VCaP (cell line): ENCODE measurements around the gene TMEM59L.

Source experiments
- H3K27ac ChIP-seq: fragments of 450-650 bp; 2 replicates; pipeline ENCODE4 v1.5.1; 2017
- TF ChIP-seq, protein P1 (sequence below): fragments of 450-650 bp; conservative IDR thresholded peaks from 2 replicates; pipeline ENCODE4 v1.5.1; 2017; ENCODE audit warnings: mild to moderate bottlenecking, moderate library complexity

TMEM59L gene

DNA sequence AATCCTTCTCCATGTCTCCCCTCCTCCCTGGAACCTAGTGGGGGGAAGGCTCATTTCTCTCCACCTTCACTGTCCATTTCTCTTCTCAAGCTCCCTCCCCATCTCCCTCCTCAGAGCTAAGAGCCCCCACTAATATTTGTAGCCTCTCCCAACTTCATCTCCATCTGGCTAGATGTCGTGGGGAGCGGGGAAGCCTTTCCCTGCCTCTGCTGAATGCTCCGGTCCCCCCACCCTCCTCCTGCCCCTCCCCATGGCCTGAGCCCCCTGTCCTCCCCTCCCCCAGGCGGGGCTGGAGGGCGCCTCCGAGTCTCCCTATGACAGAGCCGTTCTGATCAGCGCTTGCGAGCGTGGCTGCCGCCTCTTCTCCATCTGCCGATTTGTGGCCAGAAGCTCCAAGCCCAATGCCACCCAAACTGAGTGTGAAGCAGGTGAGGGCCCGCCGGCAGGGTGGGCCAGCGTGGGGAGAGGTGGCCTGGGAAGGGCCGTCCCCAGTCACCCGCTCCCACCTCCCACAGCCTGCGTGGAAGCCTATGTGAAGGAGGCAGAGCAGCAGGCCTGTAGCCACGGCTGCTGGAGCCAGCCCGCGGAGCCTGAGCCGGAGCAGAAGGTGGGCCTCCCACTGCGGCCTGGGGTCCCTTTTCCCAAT lies 1.0 kb downstream of the TMEM59L start:
- H3K27ac ChIP-seq, result no peak overlapping the region
- TF ChIP-seq, protein P1, sequence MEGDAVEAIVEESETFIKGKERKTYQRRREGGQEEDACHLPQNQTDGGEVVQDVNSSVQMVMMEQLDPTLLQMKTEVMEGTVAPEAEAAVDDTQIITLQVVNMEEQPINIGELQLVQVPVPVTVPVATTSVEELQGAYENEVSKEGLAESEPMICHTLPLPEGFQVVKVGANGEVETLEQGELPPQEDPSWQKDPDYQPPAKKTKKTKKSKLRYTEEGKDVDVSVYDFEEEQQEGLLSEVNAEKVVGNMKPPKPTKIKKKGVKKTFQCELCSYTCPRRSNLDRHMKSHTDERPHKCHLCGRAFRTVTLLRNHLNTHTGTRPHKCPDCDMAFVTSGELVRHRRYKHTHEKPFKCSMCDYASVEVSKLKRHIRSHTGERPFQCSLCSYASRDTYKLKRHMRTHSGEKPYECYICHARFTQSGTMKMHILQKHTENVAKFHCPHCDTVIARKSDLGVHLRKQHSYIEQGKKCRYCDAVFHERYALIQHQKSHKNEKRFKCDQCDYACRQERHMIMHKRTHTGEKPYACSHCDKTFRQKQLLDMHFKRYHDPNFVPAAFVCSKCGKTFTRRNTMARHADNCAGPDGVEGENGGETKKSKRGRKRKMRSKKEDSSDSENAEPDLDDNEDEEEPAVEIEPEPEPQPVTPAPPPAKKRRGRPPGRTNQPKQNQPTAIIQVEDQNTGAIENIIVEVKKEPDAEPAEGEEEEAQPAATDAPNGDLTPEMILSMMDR, result no peak

DNA sequence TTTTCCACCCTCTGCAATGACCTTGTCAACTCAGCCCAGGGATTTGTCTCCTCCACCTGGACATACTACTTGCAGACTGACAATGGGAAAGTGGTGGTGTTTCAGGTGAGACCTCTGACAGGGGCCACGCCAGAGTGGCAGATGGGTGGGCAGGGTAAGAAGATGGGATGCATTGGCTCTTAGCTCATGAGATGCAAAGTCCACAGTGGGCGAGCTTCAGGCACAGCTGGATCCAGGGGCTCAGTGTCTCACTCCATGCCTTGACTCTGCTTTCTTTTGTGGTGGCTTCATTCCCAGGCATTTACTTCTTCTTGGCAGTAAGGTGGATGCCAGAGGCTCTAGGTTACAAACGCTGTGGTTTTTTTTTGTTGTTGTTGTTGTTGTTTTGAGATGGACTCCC lies 3.4 kb downstream of the TMEM59L start:
- TF ChIP-seq, protein P1, result no peak
- no peak overlapping the region for H3K27ac ChIP-seq

DNA sequence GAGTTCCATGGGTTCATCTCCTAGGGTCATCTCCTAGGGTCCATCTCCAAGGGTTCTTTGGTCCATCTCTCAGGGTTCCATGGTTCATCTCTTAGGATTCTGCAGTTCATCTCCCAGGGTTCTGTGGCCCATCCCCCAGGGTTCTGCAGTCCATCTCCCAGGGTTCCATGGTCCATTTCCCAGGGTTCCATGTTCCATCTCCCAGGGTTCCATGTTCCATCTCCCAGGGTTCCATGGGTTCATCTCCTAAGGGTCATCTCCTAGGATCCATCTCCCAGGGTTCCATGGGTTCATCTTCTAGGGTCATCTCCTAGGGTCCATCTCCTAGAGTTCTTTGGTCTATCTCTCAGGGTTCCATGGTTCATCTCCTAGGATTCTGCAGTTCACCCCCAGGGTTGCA lies 4.9 kb downstream of the TMEM59L start:
- H3K27ac ChIP-seq, result no peak overlapping the region
- TF ChIP-seq, protein P1, result no peak

DNA sequence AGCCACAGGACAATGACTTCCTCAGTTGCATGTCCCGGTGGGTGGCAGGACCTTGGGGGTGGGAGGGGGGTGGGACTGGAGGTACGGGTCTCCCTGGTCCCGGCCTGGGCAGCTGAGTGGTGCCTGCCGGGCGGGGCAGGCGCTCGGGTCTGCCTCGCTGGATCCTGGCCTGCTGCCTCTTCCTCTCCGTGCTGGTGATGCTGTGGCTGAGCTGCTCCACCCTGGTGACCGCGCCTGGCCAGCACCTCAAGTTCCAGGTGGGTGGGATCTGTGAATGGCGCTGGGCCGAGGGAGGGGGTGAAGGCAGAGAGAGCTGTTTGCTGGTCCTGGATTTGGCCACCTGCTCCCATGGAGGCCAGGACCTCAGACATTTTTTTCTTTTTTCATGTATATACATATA lies 5.6 kb downstream of the TMEM59L start:
- TF ChIP-seq, protein P1, result no peak
- no peak overlapping the region for H3K27ac ChIP-seq

DNA sequence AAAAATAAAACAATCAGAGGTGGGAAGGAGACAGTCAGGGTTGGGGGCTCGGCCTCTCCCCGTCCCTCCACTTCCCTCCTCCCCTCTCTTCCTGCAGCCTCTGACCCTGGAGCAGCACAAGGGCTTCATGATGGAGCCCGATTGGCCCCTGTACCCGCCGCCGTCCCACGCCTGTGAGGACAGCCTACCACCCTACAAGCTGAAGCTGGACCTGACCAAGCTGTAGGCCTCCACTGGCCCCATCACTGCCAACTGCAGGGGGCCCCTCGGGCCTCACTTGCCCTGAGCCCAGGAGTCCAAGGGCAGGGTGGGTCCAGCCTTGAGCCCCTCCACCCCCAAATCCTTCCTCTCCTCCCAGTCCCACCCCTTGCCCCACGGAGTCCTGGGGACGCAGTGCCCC lies 7.6 kb downstream of the TMEM59L start:
- TF ChIP-seq, protein P1, result no peak
- no peak overlapping the region for H3K27ac ChIP-seq

DNA sequence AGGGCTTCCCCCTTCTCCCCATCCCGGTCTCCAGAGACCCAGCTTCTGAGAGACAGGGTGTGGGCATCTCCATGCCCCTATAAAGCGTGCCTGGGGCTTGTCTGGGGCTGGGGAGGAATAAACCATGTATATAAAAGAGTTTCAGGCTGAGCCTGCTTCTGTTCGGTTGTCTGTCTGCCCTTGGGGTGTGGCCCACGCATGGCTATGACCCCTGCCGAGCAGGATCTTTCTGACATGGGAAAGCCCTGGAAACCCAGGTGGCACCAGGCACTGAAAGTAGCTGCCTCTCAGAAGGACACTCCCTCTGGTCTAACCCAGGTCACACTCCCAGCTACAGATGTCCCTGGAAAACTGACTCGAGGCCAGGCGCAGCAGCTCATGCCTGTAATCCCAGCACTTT lies 8.2 kb downstream of the TMEM59L start:
- no peak overlapping the region for H3K27ac ChIP-seq
- TF ChIP-seq, protein P1, result no peak

DNA sequence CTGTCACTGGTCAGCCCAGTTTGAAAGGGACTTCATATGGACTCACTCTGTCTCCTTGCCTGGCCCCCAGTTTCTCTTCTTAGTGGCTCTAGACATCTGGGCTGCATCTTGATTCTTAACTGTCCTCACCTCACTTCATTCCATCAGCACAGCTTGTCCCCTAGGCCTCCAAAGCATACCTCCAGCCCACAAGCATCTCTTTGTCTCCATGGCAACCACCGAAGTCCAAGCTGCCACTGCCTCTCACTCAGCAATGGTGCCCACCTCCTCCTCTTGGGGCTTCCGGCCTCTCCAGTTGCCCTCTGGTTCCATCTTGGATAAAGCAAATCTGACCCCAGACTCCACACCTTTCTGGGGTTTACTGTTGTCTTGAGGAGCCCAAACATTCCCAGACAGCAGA lies 14.2 kb downstream of the TMEM59L start:
- TF ChIP-seq, protein P1, result no peak
- no peak overlapping the region for H3K27ac ChIP-seq
